ENCODE results near the gene TMEM52. TPM values are rescaled to one million over a fixed set of nuclear protein-coding genes. Genes with fewer than 3 reads are reported as not detected.

Gene TMEM52
- total and polyA plus RNA-seq, 9 of the 15 experiments (the other 6 are each of a cell fraction or from before 2014, with no cell fraction given), result 0.37 to 22.5 (median 6.8) TPM

DNA sequence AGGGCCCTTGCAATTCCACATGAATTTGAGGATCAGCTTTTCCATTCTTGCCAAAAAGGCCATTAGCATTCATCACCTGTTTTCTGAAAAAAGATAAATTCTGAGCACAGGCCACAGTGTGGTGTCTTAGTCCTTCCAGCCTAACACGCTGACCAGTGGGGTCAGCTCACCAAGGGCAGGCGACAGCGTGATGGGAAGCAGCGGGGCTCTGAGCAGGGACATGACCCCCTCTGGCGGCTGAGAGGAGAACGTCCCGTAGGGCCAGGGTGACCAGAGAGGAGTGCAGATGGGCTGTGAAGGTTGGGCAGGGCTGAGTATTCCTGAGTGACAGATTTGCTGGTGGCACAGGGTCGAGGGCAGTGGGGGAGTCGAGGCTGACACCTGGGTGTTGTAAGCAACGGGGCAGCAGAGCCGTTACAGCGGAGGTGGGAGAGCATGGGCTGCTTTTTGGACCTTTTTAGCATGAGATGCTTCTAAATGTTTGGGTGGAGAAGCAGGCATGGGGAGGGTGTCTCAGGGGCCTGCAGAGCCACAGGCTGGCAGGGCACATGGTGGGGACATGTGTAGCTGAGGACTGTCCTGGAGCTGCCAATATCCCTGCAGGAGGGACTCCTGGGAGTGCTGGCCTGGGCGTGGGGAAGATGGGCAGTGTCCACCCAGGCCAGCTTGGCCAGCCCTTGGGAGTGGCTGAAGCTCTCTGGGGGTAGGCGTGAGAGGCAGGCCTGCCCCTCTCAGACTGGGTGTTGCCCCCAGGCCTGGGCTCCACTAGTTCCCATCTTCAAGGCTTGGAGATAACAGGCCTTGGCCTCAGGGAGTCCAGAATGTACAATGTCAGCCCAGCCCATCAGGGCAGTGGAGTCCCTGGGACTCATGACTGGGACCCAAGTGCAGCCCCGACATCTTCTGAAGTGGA, 12.6 kb downstream of the TMEM52 start (continued):
- TF ChIP-seq, protein P1, sequence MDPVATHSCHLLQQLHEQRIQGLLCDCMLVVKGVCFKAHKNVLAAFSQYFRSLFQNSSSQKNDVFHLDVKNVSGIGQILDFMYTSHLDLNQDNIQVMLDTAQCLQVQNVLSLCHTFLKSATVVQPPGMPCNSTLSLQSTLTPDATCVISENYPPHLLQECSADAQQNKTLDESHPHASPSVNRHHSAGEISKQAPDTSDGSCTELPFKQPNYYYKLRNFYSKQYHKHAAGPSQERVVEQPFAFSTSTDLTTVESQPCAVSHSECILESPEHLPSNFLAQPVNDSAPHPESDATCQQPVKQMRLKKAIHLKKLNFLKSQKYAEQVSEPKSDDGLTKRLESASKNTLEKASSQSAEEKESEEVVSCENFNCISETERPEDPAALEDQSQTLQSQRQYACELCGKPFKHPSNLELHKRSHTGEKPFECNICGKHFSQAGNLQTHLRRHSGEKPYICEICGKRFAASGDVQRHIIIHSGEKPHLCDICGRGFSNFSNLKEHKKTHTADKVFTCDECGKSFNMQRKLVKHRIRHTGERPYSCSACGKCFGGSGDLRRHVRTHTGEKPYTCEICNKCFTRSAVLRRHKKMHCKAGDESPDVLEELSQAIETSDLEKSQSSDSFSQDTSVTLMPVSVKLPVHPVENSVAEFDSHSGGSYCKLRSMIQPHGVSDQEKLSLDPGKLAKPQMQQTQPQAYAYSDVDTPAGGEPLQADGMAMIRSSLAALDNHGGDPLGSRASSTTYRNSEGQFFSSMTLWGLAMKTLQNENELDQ (CRISPR knock-in tag; IDR thresholded peaks at IDR 0.05; ENCODE audit: borderline replicate concordance), result no peak
- TF ChIP-seq CBX3 (IDR thresholded peaks at IDR 0.05; ENCODE audit: borderline replicate concordance in 1 of 2, low read length in 2 of 2) (peak in 1 of 2 experiments; percentile 52; a peak in 1 of 3 replicates), CREB1 (IDR thresholded peaks at IDR 0.05) (no peak; the same call in 1 of the 2 replicates), CREB1 (CRISPR knock-in tag; IDR thresholded peaks at IDR 0.05) (peak; percentile 64; the same call in 1 of the 2 replicates), NFRKB (IDR thresholded peaks at IDR 0.05; ENCODE audit: low read depth) (no peak), CBX5 (IDR thresholded peaks at IDR 0.05; ENCODE audit: borderline replicate concordance, low read depth) (no peak; the same call in 1 of the 2 replicates), MAFF (IDR thresholded peaks at IDR 0.05; ENCODE audit: low read length) (no peak), CHD4 (IDR thresholded peaks at IDR 0.05; ENCODE audit: insufficient read depth, insufficient replicate concordance, low read depth, low read length, poor library complexity, severe bottlenecking) (no peak), SAP30 (IDR thresholded peaks at IDR 0.05; ENCODE audit: borderline replicate concordance, insufficient read depth, low read depth, low read length, poor library complexity, severe bottlenecking) (no peak), PHB (CRISPR knock-in tag; IDR thresholded peaks at IDR 0.05) (0 out of 2 replicates have a peak, but pooled peaks have one; percentile 40), TGIF2 (CRISPR knock-in tag; IDR thresholded peaks at IDR 0.05) (no peak), MED1 (CRISPR knock-in tag; IDR thresholded peaks at IDR 0.05; ENCODE audit: borderline replicate concordance) (no peak), ZFP30 (CRISPR knock-in tag; IDR thresholded peaks at IDR 0.05; ENCODE audit: borderline replicate concordance) (no peak), NFIC (IDR thresholded peaks at IDR 0.05) (0 out of 2 replicates have a peak, but pooled peaks have one; percentile 18)
- TF ChIP-seq, protein P2, sequence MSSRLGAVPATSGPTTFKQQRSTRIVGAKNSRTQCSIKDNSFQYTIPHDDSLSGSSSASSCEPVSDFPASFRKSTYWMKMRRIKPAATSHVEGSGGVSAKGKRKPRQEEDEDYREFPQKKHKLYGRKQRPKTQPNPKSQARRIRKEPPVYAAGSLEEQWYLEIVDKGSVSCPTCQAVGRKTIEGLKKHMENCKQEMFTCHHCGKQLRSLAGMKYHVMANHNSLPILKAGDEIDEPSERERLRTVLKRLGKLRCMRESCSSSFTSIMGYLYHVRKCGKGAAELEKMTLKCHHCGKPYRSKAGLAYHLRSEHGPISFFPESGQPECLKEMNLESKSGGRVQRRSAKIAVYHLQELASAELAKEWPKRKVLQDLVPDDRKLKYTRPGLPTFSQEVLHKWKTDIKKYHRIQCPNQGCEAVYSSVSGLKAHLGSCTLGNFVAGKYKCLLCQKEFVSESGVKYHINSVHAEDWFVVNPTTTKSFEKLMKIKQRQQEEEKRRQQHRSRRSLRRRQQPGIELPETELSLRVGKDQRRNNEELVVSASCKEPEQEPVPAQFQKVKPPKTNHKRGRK (tag; IDR thresholded peaks at IDR 0.05), result no peak
- TF ChIP-seq, protein P3, sequence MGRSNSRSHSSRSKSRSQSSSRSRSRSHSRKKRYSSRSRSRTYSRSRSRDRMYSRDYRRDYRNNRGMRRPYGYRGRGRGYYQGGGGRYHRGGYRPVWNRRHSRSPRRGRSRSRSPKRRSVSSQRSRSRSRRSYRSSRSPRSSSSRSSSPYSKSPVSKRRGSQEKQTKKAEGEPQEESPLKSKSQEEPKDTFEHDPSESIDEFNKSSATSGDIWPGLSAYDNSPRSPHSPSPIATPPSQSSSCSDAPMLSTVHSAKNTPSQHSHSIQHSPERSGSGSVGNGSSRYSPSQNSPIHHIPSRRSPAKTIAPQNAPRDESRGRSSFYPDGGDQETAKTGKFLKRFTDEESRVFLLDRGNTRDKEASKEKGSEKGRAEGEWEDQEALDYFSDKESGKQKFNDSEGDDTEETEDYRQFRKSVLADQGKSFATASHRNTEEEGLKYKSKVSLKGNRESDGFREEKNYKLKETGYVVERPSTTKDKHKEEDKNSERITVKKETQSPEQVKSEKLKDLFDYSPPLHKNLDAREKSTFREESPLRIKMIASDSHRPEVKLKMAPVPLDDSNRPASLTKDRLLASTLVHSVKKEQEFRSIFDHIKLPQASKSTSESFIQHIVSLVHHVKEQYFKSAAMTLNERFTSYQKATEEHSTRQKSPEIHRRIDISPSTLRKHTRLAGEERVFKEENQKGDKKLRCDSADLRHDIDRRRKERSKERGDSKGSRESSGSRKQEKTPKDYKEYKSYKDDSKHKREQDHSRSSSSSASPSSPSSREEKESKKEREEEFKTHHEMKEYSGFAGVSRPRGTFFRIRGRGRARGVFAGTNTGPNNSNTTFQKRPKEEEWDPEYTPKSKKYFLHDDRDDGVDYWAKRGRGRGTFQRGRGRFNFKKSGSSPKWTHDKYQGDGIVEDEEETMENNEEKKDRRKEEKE (IDR thresholded peaks at IDR 0.05; ENCODE audit: borderline replicate concordance in 1 of 2, control insufficient read depth in 1 of 2, low read depth in 2 of 2, low read length in 1 of 2), result no peak

All from K562 (cell line).